WTC11 (cell line): Measurements from ENCODE around the gene NEURL3. TPM values are rescaled to one million over a fixed set of nuclear protein-coding genes. Genes with fewer than 3 reads are reported as not detected.

Experiments
- ATAC-seq: fragments of 200-7000 bp; cut with Tn5 transposase; 2 replicates; pipeline ENCODE4 v1.10.0; 2021; ENCODE audit warnings: mild to moderate bottlenecking, moderate library complexity
- CTCF ChIA-PET: fragments of 300-600 bp; sonication (Branson Sonifier 250); formaldehyde crosslinking; loops from one replicate; lab custom pipeline; 2021; ENCODE audit warnings: antibody characterized with exemption; lab: Charles Lee
- POLR2A ChIA-PET: fragments of 350-600 bp; sonication (Branson Sonifier 250); formaldehyde crosslinking; loops from one replicate; lab custom pipeline; 2021; ENCODE audit warnings: antibody characterized with exemption; lab: Charles Lee
- DNase-seq: peaks from one replicate; pipeline ENCODE4 v3.0.0; 2021; ENCODE audit warnings: low spot score
- H3K27ac Mint-ChIP-seq: 2 replicates; pipeline ENCODE4 v1.8.0; 2021; ENCODE audit warnings: mixed read lengths
- H3K27me3 Mint-ChIP-seq: 2 replicates; pipeline ENCODE4 v1.8.0; 2021; ENCODE audit warnings: low read depth, mild to moderate bottlenecking, moderate library complexity, mixed read lengths
- H3K36me3 Mint-ChIP-seq: 2 replicates; pipeline ENCODE4 v1.8.0; 2021; ENCODE audit warnings: mixed read lengths
- H3K4me1 Mint-ChIP-seq: 2 replicates; pipeline ENCODE4 v1.8.0; 2022; ENCODE audit warnings: mixed read lengths
- H3K4me3 Mint-ChIP-seq: 2 replicates; pipeline ENCODE4 v1.8.0; 2021; ENCODE audit warnings: mild to moderate bottlenecking, moderate library complexity, mixed read lengths
- H3K9me3 Mint-ChIP-seq: 2 replicates; pipeline ENCODE4 v1.8.0; 2021; ENCODE audit warnings: mixed read lengths
- ATF2 ChIP-seq: sonication (generic); formaldehyde crosslinking; IDR thresholded peaks from 2 replicates; pipeline ENCODE4 v1.8.1; 2022; ENCODE audit warnings: low read depth, missing genetic modification reagents, borderline replicate concordance
- ATF3 ChIP-seq: sonication (generic); formaldehyde crosslinking; conservative IDR thresholded peaks from 2 replicates; pipeline ENCODE4 v1.8.1; 2022; ENCODE audit warnings: mild to moderate bottlenecking, missing genetic modification reagents
- CREB1 ChIP-seq: sonication (generic); formaldehyde crosslinking; IDR thresholded peaks from 2 replicates; pipeline ENCODE4 v1.8.0; 2023; ENCODE audit warnings: mild to moderate bottlenecking, missing genetic modification reagents
- CTCF ChIP-seq: fragments of 200-600 bp; IDR thresholded peaks from 2 replicates; pipeline ENCODE4 v1.8.0; 2022; ENCODE audit warnings: antibody characterized with exemption
- FOXJ3 ChIP-seq: sonication (generic); formaldehyde crosslinking; IDR thresholded peaks from 2 replicates; pipeline ENCODE4 v1.9.0; 2021; ENCODE audit warnings: missing genetic modification reagents, mild to moderate bottlenecking, borderline replicate concordance
- FOXK1 ChIP-seq: sonication (generic); formaldehyde crosslinking; IDR thresholded peaks from 2 replicates; pipeline ENCODE4 v1.8.0; 2022; ENCODE audit warnings: mild to moderate bottlenecking, moderate library complexity, missing genetic modification reagents
- IRF2 ChIP-seq: sonication (generic); formaldehyde crosslinking; IDR thresholded peaks from 2 replicates; pipeline ENCODE4 v1.8.0; 2022; ENCODE audit warnings: low read depth, missing genetic modification reagents, borderline replicate concordance
- NR2C2 ChIP-seq: sonication (generic); formaldehyde crosslinking; IDR thresholded peaks from 2 replicates; pipeline ENCODE4 v1.8.0; 2022; ENCODE audit warnings: mild to moderate bottlenecking, missing genetic modification reagents
- PRDM15 ChIP-seq: sonication (generic); formaldehyde crosslinking; IDR thresholded peaks from 2 replicates; pipeline ENCODE4 v1.8.0; 2022; ENCODE audit warnings: missing genetic modification reagents
- SMAD3 ChIP-seq: sonication (generic); formaldehyde crosslinking; IDR thresholded peaks from 2 replicates; pipeline ENCODE4 v1.8.0; 2022; ENCODE audit warnings: missing genetic modification reagents, mild to moderate bottlenecking, borderline replicate concordance
- SP1 ChIP-seq: sonication (generic); formaldehyde crosslinking; conservative IDR thresholded peaks from 2 replicates; pipeline ENCODE4 v1.8.1; 2022; ENCODE audit warnings: missing genetic modification reagents
- ZBTB21 ChIP-seq: sonication (generic); formaldehyde crosslinking; IDR thresholded peaks from 2 replicates; pipeline ENCODE4 v1.8.1; 2023; ENCODE audit warnings: mild to moderate bottlenecking, missing genetic modification reagents, borderline replicate concordance
- ZBTB43 ChIP-seq: sonication (generic); formaldehyde crosslinking; IDR thresholded peaks from 2 replicates; pipeline ENCODE4 v1.8.1; 2023; ENCODE audit warnings: mild to moderate bottlenecking, missing genetic modification reagents
- ZNF121 ChIP-seq: sonication (generic); formaldehyde crosslinking; IDR thresholded peaks from 2 replicates; pipeline ENCODE4 v1.8.0; 2023; ENCODE audit warnings: missing genetic modification reagents
- ZNF138 ChIP-seq: sonication (generic); formaldehyde crosslinking; conservative IDR thresholded peaks from 2 replicates; pipeline ENCODE4 v1.8.1; 2022; ENCODE audit warnings: mild to moderate bottlenecking, moderate library complexity, missing genetic modification reagents
- ZNF232 ChIP-seq: sonication (generic); formaldehyde crosslinking; IDR thresholded peaks from 2 replicates; pipeline ENCODE4 v1.8.0; 2022; ENCODE audit warnings: mild to moderate bottlenecking, missing genetic modification reagents
- total RNA-seq: library from RNA; stranded (reverse); gene quantifications from 3 replicates; pipeline ENCODE4 v1.2.3, GENCODE V29; 2021

The NEURL3 gene
- total RNA-seq, 1 experiment from 2014 or later = not detected

GRCh38 chr2:96549466-96549785, 44.3 kb upstream of the NEURL3 start:
- Mint-ChIP-seq H3K27me3 (no peaks in the 10 kb centered on the region; the same call in 1 of the 2 replicates), H3K4me1 (peaks cover 21% of the 10 kb centered on the region), H3K9me3 (peaks cover 9% of the 10 kb centered on the region), H3K27ac (no peak overlapping the region), H3K36me3 (peaks cover 13% of the 10 kb centered on the region), H3K4me3 (no peak overlapping the region)
- TF ChIP-seq FOXJ3 = no peak
- TF ChIP-seq ZBTB43 (CRISPR knock-in tag) = no peak
- no peak for TF ChIP-seq SP1 (CRISPR knock-in tag)
- TF ChIP-seq ATF2 (CRISPR knock-in tag) = no peak
- TF ChIP-seq ZBTB21 (CRISPR knock-in tag) = no peak
- TF ChIP-seq ZNF232 (CRISPR knock-in tag) = no peak
- no peak for TF ChIP-seq IRF2 (CRISPR knock-in tag)
- TF ChIP-seq ZNF138 (CRISPR knock-in tag) = no peak
- no peak for TF ChIP-seq CREB1 (CRISPR knock-in tag)
- TF ChIP-seq FOXK1 (CRISPR knock-in tag) = no peak
- no peak for TF ChIP-seq ZNF121 (CRISPR knock-in tag)
- no peak for TF ChIP-seq NR2C2 (CRISPR knock-in tag)
- TF ChIP-seq PRDM15 (CRISPR knock-in tag) = no peak
- POLR2A ChIA-PET = interaction anchor here (1.1 kb wide), 1 partner anchor 10 kb away, joined by 3 read pairs; no protein-coding TSS in a partner anchor
- DNase-seq = no peak
- CTCF ChIA-PET = interaction anchor here (0.9 to 4.4 kb wide), 40 partner anchors 8 to 451 kb away, joined by 3 to 117 read pairs (median 7); partner anchors contain the start of genes ANKRD39, ARID5A, CNNM3 and CNNM4
- no peak for ATAC-seq

GRCh38 chr2:96548558-96549465, 43.7 kb upstream of the NEURL3 start:
- Mint-ChIP-seq H3K4me1 (peaks cover 21% of the 10 kb centered on the region), H3K9me3 (peaks cover 9% of the 10 kb centered on the region), H3K27ac (no peak overlapping the region), H3K4me3 (no peak overlapping the region), H3K36me3 (peaks cover 15% of the 10 kb centered on the region), H3K27me3 (no peaks in the 10 kb centered on the region; the same call in 1 of the 2 replicates)
- ChIA-PET POLR2A (no interaction called here), CTCF (interaction anchor here (0.9 to 4.4 kb wide), 11 partner anchors 8 to 267 kb away, joined by 3 to 117 read pairs (median 10); partner anchors contain the start of genes ARID5A and CNNM3)
- TF ChIP-seq ATF2 (CRISPR knock-in tag) (no peak), CTCF (no peak), SMAD3 (CRISPR knock-in tag) (no peak), SP1 (CRISPR knock-in tag) (no peak), ATF3 (CRISPR knock-in tag) (no peak)
- no peak for DNase-seq
- no peak for ATAC-seq
